HG02678 (cell line): ENCODE results near the gene FARSB.
"Not testable (repeated sequence)": the region's sequence is repeated elsewhere in the genome, so short reads cannot be mapped to it uniquely, and the experiment has no call there.

Experiments
- ATAC-seq: cut with Tn5 transposase; IDR thresholded peaks from one replicate; pipeline ENCODE4 v1.9.1; 2021; ENCODE audit warnings: mild to moderate bottlenecking, moderate library complexity; ENCODE audit not compliant: unreplicated experiment

FARSB gene

DNA sequence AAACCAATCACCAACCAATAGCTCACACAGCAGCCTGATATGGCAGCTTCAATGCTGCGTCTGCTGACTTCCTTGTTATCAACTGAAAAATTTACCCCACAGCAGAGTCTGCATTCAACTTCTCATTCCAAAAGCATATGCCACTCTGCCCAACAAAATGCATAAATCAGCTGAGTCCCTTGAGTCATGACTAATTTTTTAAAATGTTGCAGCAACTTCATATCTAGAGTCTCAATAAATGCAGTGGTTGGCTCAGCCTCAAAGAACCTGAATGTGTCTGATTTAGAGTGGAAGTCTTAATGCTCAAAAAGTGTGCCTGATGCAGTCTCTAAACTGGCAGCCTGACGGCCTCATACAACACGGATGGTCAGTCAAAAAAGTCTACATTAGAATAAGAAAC, 46.5 kb downstream of the FARSB start:
- ATAC-seq: no peak

DNA sequence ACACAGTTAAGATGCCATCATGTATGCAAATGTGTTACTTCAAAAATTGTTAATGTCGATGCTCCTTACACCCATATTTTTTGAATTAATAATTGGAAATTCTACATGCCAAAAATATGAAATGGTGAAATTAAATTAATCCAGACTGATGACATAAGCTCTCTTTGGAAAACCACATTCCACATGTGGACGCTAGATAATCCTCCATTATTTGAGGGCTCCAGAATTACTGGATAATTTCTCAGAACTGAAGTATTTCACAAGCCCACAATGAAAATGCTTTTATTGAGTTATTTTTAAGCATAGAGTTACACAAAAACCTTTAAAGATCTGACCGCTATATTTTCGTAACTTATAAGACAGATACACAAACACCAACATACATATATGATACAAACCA, 47.8 kb downstream of the FARSB start:
- ATAC-seq: no peak

GRCh38 chr2:222606306-222606705, 49.6 kb downstream of the FARSB start:
- no peak for ATAC-seq

DNA sequence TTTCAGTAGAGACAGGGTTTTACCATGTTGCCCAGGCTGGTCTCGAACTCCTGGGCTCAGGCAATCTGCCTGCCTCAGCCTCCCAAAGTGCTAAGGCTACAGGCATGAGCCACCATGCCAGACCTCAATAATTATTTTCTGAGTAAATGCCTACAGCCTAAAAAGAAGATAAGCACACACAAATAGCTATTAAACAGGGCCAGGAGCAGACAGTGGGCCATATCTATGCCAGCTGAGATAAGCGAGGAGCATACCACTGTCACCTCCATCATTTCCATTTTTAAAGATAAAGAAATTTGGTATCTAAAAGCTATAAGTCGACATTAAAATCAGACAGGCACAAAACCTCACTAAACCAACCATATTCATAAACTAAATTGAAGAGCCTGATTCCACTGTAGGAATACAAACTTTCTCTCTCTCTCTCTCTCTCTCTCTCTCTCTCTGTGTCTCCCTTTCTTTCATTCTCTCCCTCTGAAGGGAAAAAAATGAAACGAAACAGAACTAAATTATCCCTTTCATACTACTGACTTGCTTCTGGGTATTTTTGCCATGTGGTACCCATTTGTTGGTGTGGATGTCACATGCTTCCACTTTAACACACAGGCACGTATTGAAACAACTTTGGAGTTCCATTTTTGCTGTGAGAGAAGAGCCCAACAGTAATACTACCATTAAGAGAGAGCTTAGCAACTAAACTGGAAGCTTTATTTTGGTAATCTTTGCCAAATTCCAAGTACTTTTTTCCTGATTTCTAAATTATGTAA, 51.0 kb downstream of the FARSB start:
- no peak for ATAC-seq

- no peak for ATAC-seq
Observed at GRCh38 chr2:222603501-222603900, 52.4 kb downstream of the FARSB start.

DNA sequence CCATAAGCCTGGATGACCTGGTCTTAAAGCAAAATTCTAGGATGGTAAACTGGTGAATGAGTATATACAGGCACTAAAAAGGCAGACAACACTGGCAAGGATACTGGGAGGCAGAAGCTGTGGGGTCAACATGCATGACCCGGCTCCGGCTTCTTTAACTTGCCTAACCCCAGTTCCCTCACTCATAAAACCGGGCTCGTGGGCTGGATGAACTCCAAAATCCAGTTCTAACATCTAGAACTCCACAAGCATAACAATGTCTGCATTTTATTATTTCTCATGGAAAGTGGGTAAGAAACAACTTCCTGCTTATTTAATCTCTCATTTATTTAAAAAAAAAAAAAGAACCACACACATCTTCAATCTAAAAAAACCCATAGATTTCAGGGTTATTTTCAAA, 57.3 kb downstream of the FARSB start:
- no peak for ATAC-seq

- no peak for ATAC-seq
Observed at GRCh38 chr2:222595581-222595980, 60.3 kb downstream of the FARSB start.

- ATAC-seq: no peak
Observed at GRCh38 chr2:222594679-222595078, 61.2 kb downstream of the FARSB start.

DNA sequence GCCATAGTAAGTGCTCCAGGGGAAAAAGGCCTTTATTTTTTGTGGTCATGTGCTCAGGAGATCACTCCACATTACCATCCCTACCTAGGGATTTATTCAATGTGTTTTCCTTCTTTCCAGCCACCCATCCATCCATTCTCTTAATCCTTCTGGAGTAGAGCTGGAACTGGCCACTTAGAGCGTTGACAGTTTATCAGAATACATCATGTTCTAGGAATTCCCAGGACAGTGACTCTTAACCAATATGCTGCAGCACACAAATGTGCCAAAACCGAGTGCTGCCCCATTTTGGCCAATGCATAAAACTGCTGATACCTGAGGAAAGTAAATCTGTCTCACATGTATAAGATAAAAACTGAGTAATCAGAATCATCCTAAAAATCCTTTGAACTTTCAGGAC, 63.7 kb downstream of the FARSB start:
- ATAC-seq: no peak

GRCh38 chr2:222591661-222592060, 64.2 kb downstream of the FARSB start:
- ATAC-seq: no peak

DNA sequence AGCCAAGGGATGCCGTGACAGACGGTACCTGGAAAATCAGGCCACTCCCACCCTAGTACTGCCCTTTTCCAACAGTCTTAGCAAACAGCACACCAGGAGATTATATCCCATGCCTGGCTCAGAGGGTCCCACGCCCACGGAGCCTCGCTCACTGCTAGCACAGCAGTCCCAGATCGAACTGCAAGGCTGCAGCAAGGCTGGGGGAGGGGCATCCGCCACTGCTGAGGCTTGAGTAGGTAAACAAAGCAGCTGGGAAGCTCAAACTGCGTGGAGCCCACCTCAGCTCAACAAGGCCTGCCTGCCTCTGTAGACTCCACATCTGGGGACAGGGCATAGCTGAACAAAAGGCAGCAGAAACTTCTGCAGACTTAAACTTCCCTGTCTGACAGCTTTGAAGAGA, 71.3 kb downstream of the FARSB start:
- not testable (repeated sequence) for ATAC-seq

DNA sequence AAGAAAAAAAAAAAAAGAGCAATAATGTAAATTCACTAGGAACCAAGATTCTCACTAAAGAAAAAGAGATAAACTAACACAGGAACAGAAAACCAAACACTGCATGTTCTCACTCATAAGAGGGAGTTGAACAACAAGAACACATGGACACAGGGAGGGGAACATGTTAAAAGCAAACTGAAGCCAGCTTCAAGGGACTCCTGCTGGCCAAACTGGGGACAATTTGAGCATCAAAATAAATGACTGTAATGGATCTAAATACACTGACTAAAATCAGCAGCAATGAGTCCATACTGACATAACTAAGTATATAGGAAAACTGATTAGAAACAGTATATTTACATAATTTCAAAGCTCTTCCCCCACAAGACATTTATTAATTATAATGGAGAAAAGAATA, 73.0 kb downstream of the FARSB start:
- no peak for ATAC-seq

DNA sequence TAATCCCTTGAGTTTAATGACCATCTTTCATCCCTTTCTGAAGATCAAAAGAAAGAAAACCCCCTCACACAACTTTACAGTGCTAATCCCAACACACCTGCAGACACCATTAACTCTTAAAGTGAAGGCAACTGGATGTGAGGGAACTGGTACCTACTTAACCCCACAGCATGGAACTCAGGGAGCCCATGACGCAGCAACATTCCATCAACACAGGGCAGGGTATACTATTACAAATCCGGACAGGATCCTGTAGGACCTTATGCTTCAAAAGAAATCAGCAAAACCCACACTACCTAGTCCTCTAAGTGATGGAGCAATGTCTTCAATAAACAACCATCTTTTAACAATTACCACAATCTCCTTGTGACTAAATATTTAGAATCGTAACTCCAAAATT, 78.6 kb downstream of the FARSB start:
- no peak for ATAC-seq

DNA sequence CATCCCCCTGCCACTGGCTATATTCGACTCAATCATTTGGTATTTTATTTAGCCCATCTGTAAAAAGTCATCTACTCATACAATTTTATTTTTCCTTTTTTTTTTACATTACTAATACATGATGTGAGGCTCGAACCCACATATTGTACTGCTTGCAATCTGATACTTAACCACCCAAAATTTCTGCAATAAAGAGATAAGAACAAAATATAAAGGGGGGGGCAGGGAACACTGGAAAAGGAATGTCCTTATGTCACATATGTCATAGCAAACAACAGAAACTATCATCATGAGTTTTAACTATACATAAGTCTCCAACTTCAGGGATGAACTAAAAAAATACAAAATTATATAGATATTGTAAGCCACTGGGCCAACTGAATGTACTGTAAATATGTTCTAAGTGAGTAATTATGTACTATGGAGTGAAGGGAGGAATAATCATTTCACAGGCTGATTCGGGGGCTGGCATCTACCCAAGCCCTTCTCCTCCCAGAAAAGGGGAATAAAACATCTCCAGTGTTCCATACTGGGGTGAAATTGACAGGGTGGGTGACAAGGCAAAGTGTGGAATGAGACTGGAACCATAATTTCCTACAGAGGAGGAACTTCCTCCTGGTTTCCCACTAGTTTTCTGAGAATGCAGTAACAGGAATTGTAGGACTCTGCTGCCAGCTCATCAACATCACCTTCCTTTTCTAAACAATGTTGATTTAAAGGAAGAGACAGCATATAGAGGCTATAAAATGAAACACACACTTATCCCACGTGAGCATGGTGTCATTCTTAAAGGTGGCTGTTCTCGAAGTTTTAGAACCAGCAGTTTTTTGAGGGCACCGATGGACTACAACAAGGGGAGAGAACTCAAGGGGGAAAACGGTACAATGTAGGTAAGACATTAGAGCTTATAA, 79.5 kb downstream of the FARSB start:
- no peak for ATAC-seq

DNA sequence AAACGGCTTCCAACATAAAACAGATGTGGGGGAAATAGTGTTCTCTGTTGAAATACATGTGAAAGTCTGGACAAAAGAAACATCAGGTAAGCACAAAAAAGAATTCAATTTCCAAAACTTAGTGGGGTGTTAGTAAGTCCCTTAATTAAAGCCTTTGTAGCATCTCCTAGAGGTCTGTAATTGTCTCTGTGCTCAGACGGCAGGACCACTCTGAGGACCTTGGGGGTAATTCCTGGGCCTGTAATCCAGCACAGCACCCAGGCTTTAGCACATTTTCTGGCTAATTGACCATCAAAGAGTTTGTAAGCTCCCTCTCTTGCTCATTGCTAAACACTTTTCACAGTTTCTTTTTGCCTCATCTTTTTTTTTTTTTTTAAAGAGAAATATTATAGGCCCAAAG, 80.3 kb downstream of the FARSB start:
- ATAC-seq: no peak

GRCh38 chr2:222572751-222573174, 83.1 kb downstream of the FARSB start:
- ATAC-seq: no peak

- no peak for ATAC-seq
Observed at GRCh38 chr2:222572264-222572721, 83.6 kb downstream of the FARSB start.

DNA sequence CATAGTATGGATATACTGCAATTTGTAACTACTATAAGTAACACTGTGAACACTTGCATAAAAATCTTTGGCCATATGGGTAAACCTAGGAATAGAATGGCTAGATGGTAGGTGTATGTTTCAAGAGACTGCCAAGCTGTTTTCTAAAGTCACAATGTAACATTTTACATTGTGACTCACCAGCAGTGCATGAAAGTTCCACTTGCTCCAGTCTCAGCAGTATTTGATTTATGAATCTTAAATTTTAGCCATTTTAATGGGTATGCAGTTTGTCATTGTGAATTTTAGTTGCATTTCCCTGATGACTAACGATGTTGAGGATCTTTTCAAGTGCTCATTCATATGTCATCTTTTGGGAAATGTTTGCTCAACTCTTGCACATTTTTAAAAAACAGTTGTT, 86.1 kb downstream of the FARSB start:
- ATAC-seq: no peak

DNA sequence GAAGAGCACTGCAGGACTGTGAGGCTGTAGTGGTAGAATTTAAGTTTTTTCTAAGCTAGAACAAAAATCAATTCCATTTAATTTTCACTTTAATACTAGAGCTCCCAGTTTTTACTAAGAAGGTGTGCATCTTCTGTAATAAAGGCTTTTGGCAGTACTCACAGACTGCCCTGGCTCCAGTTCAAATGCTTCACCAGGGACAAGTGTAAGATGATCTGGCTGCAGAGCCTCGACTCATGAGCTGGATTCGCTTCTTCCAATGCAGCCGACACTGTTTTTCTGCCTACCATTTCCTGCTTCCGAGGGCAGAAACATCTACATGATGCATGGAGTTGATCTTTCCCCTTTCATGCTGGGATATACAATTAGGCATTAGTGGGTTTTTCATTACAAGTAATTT, 87.0 kb downstream of the FARSB start:
- ATAC-seq: no peak

DNA sequence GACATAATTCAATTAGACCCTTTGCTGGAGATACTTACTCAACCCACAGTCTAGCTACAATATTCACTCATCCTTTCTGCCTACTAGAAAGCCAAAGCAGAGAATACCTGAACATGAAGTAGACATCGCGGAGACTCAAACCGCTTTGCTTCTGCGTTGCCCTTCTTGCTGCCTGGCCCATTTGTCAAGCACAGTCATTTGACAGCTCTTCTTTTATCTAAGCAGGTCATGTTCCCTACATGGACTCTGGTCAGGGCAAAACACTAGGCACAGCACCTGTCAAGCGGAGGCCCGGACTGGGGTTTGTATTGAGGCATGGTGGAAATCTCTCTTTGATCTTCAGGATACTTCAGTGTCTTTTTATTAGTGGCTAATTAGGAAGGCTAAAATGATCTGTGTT, 89.7 kb downstream of the FARSB start:
- ATAC-seq: no peak

GRCh38 chr2:222563936-222564335, 92.0 kb downstream of the FARSB start:
- no peak for ATAC-seq

DNA sequence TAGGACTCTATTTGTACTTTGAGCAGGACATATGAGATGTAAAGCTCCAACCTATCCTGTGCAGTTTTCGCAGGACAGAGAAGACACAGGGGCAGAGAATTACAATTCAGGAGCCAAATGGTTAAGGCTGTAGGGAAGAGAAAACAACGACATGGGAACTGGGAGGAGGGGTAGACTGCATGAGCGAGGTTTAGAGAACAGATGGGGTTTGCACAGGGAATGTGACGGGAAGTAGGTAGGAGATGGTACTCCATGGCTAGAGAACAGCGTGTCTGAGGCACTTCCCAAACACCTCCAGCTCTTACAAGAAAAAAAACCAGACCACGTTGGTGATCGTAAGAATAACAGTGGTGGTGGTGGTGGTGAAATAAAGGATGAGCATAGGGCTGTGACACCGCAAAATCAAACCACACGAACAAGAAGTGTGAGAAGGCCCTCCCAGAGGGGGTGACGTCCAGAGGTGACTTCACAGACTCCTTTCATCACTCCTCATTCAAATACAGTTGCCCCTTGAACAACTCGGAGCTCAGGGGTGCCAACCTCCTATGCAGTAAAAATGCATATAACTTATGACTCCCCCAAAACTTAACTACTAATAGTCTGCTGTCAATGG, 92.7 kb downstream of the FARSB start:
- no peak for ATAC-seq
